A549 (cell line): ENCODE data around the gene LIG3. TPM values are rescaled to one million over a fixed set of nuclear protein-coding genes. Genes with fewer than 3 reads are reported as not detected.

Source experiments
- ATAC-seq, 2 experiments: fragments of 200-7000 bp in 1 of 2; fragments of >200 bp in 1 of 2; cut with Nextera tagmentation in 1 of 2; cut with Tn5 transposase in 1 of 2; 3 replicates each; pipeline versions ENCODE4 v1.8.0 to v1.9.1; 2018 to 2020; ENCODE audit warnings: mild to moderate bottlenecking in 1 of 2, moderate library complexity in 1 of 2
- CTCF ChIA-PET: fragments of 300-600 bp; sonication (Branson Sonifier 250); formaldehyde crosslinking; extraction: SDS; loops from one replicate; lab custom pipeline; 2021; ENCODE audit warnings: antibody characterized with exemption, inconsistent platforms; lab: Yijun Ruan, JAX
- POLR2A ChIA-PET: fragments of 350-600 bp; formaldehyde crosslinking; extraction: SDS; loops from one replicate; lab custom pipeline; 2021; ENCODE audit warnings: antibody characterized with exemption, inconsistent platforms; lab: Yijun Ruan, JAX
- DNase-seq, 2 experiments: peaks; one replicate each; pipeline versions ENCODE4 v3.0.0 to v3.0.0-alpha.2; 2011 to 2016; ENCODE audit warnings: low read depth in 1 of 2, low spot score in 1 of 2
- FAIRE-seq: peaks from 2 replicates; lab custom pipeline; 2011; peaks lifted over from hg19 to GRCh38; lab: Jason Lieb, UNC
- H3K27ac ChIP-seq, 2 experiments: fragments of >200 bp; sonication (Bioruptor Twin); formaldehyde crosslinking; 3 replicates each; pipeline ENCODE4 v1.5.1; 2016 to 2017
- H3K4me1 ChIP-seq: fragments of >200 bp; sonication (Bioruptor Twin); formaldehyde crosslinking; 3 replicates; pipeline ENCODE4 v1.6.1; 2016
- H3K4me2 ChIP-seq: fragments of >200 bp; sonication (Bioruptor Twin); formaldehyde crosslinking; 3 replicates; pipeline ENCODE4 v1.6.1; 2016
- H3K4me3 ChIP-seq: fragments of >200 bp; sonication (Bioruptor Twin); formaldehyde crosslinking; 3 replicates; pipeline ENCODE4 v1.5.1; 2016
- H3K9me3 ChIP-seq: fragments of >200 bp; sonication (Bioruptor Twin); formaldehyde crosslinking; 3 replicates; pipeline ENCODE4 v1.6.1; 2016
- CBX8 ChIP-seq: fragments of 200-600 bp; sonication (generic); IDR thresholded peaks from 2 replicates; pipeline ENCODE4 v1.6.1; 2016
- CHD2 ChIP-seq: fragments of 150-350 bp; IDR thresholded peaks from 2 replicates; pipeline ENCODE4 v1.6.1; 2014; ENCODE audit warnings: low read length; ENCODE audit not compliant: partially characterized antibody
- EHMT2 ChIP-seq: fragments of 200-600 bp; sonication (generic); IDR thresholded peaks from 2 replicates; pipeline ENCODE4 v1.6.1; 2016; ENCODE audit warnings: antibody characterized with exemption, low read depth, mild to moderate bottlenecking, moderate library complexity
- ESRRA ChIP-seq: fragments of 150-350 bp; IDR thresholded peaks from 2 replicates; pipeline ENCODE4 v1.6.1; 2014; ENCODE audit warnings: mild to moderate bottlenecking, low read length, borderline replicate concordance
- FOSL2 ChIP-seq, 2 experiments: fragments of 450-650 bp in 1 of 2; fragments of >200 bp in 1 of 2; sonication (Bioruptor Twin) in 1 of 2; formaldehyde crosslinking; IDR thresholded peaks; 2 replicates each; pipeline versions ENCODE4 v1.5.0 to v1.6.1; 2016 to 2020; ENCODE audit warnings: mild to moderate bottlenecking in 1 of 2, moderate library complexity in 1 of 2
- FOXS1 ChIP-seq: fragments of 250-450 bp; sonication (Bioruptor Pico); IDR thresholded peaks from 2 replicates; pipeline ENCODE4 v1.5.0; 2020; ENCODE audit warnings: mild to moderate bottlenecking, moderate library complexity
- GATA3 ChIP-seq: IDR thresholded peaks from 2 replicates; pipeline ENCODE4 v1.6.1; 2012; ENCODE audit warnings: borderline replicate concordance
- HEYL ChIP-seq: fragments of 250-450 bp; sonication (Bioruptor Pico); IDR thresholded peaks from 2 replicates; pipeline ENCODE4 v1.8.0; 2021; ENCODE audit warnings: mild to moderate bottlenecking, moderate library complexity
- HOXB13 ChIP-seq: fragments of 250-450 bp; sonication (Bioruptor Pico); IDR thresholded peaks from 2 replicates; pipeline ENCODE4 v1.5.0; 2020; ENCODE audit warnings: low read depth, mild to moderate bottlenecking, moderate library complexity
- JUN ChIP-seq, 2 experiments: fragments of >200 bp; sonication (Bioruptor Twin); formaldehyde crosslinking; IDR thresholded peaks; 2 replicates in 1 of 2; 3 replicates in 1 of 2; pipeline ENCODE4 v1.6.1; 2016 to 2017
- KDM1A ChIP-seq: fragments of 200-600 bp; sonication (generic); IDR thresholded peaks from 2 replicates; pipeline ENCODE4 v1.6.1; 2016; ENCODE audit warnings: low read depth, mild to moderate bottlenecking
- MAFK ChIP-seq: fragments of 450-650 bp; IDR thresholded peaks from 2 replicates; pipeline ENCODE4 v1.6.1; 2014; ENCODE audit not compliant: partially characterized antibody
- NR3C1 ChIP-seq: fragments of >200 bp; sonication (Bioruptor Twin); formaldehyde crosslinking; IDR thresholded peaks from 3 replicates; pipeline ENCODE4 v1.6.1; 2017
- PHF8 ChIP-seq: fragments of 200-600 bp; sonication (generic); IDR thresholded peaks from 2 replicates; pipeline ENCODE4 v1.6.1; 2016; ENCODE audit warnings: low read depth, mild to moderate bottlenecking, antibody characterized with exemption, moderate library complexity, borderline replicate concordance
- SMC3 ChIP-seq: fragments of >200 bp; sonication (Bioruptor Twin); formaldehyde crosslinking; IDR thresholded peaks from 3 replicates; pipeline ENCODE4 v1.6.1; 2018; ENCODE audit warnings: inconsistent platforms
- SREBF2 ChIP-seq: fragments of 450-650 bp; IDR thresholded peaks from 2 replicates; pipeline ENCODE4 v1.6.1; 2014; ENCODE audit warnings: mild to moderate bottlenecking, moderate library complexity
- ZSCAN20 ChIP-seq: fragments of 250-450 bp; sonication (Bioruptor Pico); IDR thresholded peaks from 2 replicates; pipeline ENCODE4 v1.8.0; 2022; ENCODE audit warnings: mild to moderate bottlenecking, moderate library complexity
- WGBS: methylation state at CpG from one replicate; pipeline ENCODE4 v1.1.6; 2017; ENCODE audit errors: missing lambda C conversion rate; 5-methylcytosine and 5-hydroxymethylcytosine counted together
- polyA plus RNA-seq, 4 experiments: library from polyadenylated mRNA; depleted of rRNA in 3 of 4; stranded (reverse); fragments of >200 nt; fragmentation: RNase III in 1 of 4; extraction: RNeasy Plus Mini Kit Qiagen cat#74134 plus additional on column Dnase treatment in 1 of 4; gene quantifications; 2 replicates in 3 of 4; 3 replicates in 1 of 4; pipeline ENCODE4 v1.2.3, GENCODE V29; 2011 to 2017
- TF ChIP-seq, protein P1 (sequence below): fragments of 250-450 bp; sonication (Bioruptor Pico); IDR thresholded peaks from 2 replicates; pipeline ENCODE4 v1.5.0; 2021; ENCODE audit warnings: mild to moderate bottlenecking, moderate library complexity, borderline replicate concordance
- TF ChIP-seq, protein P2 (sequence below): IDR thresholded peaks from 2 replicates; pipeline ENCODE4 v1.6.1; 2012
- TF ChIP-seq, protein P3 (sequence below): IDR thresholded peaks from 2 replicates; pipeline ENCODE4 v1.6.1; 2012
- TF ChIP-seq, protein P4 (sequence below): fragments of 200-600 bp; sonication (generic); IDR thresholded peaks from 2 replicates; pipeline ENCODE4 v1.6.1; 2016; ENCODE audit warnings: antibody characterized with exemption, mild to moderate bottlenecking, moderate library complexity
- TF ChIP-seq, protein P5 (sequence below): IDR thresholded peaks from 2 replicates; pipeline ENCODE4 v1.6.1; 2012; ENCODE audit warnings: low read depth, borderline replicate concordance

LIG3 gene
- polyA plus RNA-seq, 2 of the 4 experiments (the other 2 are of a cell fraction): 36.3 to 56.8 TPM

DNA sequence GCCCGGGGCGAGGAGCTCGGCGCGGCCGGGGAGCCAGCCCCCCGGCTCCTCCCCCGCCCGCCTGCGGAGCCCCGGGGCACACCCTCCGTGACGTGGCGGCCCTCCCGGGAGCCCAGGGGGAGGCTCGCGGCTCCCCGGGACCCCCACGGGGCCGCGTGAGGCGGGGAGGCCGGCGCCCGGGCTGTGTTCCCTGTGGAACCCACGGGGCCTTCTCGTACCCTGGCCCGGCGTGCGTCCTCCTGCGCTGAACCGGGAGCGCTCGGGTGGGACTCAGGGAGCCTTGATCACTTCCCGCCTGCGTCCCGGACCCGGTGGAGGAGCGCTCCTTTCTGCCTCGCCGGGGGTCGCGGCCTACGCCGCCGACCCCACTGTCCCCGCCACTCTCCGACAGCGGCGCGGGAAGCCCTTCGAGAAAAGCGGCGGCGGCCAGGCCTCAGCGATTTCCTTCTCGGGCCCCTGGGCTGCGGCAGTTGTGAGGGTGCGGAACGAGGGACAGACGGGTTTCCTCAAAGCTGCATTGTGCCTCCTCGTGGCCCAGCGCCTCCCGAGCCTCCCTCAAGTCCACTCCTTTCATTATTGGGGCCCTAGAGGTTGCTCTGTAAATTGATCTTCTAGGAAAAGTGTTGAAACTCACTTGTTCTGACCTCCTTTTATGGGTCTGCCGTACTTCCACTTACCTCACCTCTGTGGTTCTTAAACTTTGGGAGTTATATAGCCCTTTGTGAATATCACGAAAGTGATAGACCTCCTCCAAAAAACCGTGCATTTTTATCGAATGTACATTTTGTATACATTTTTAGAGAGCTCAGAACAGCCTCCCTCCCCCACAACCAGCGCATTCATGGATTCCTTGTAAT lies 597 bp downstream of the LIG3 start (continued):
- TF ChIP-seq, protein P1, sequence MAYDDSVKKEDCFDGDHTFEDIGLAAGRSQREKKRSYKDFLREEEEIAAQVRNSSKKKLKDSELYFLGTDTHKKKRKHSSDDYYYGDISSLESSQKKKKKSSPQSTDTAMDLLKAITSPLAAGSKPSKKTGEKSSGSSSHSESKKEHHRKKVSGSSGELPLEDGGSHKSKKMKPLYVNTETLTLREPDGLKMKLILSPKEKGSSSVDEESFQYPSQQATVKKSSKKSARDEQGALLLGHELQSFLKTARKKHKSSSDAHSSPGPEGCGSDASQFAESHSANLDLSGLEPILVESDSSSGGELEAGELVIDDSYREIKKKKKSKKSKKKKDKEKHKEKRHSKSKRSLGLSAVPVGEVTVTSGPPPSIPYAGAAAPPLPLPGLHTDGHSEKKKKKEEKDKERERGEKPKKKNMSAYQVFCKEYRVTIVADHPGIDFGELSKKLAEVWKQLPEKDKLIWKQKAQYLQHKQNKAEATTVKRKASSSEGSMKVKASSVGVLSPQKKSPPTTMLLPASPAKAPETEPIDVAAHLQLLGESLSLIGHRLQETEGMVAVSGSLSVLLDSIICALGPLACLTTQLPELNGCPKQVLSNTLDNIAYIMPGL: peak; percentile 93; the same call in 1 of the 2 replicates
- TF ChIP-seq CHD2: no peak
- TF ChIP-seq, protein P2, sequence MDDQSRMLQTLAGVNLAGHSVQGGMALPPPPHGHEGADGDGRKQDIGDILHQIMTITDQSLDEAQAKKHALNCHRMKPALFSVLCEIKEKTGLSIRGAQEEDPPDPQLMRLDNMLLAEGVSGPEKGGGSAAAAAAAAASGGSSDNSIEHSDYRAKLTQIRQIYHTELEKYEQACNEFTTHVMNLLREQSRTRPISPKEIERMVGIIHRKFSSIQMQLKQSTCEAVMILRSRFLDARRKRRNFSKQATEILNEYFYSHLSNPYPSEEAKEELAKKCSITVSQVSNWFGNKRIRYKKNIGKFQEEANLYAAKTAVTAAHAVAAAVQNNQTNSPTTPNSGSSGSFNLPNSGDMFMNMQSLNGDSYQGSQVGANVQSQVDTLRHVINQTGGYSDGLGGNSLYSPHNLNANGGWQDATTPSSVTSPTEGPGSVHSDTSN: no peak; the same call in 1 of the 2 replicates
- TF ChIP-seq KDM1A: no peak
- TF ChIP-seq ZSCAN20: 0 out of 2 replicates have a peak, but pooled peaks have one; percentile 64
- TF ChIP-seq ESRRA: no peak
- TF ChIP-seq JUN (IDR thresholded peaks at IDR 0.05): peak; percentile 50 to 88
- TF ChIP-seq SMC3: peak; percentile 57
- no peak for TF ChIP-seq CBX8
- no peak for TF ChIP-seq FOSL2 (IDR thresholded peaks at IDR 0.05)
- no peak for TF ChIP-seq FOSL2 (CRISPR knock-in tag; IDR thresholded peaks at IDR 0.05)

DNA sequence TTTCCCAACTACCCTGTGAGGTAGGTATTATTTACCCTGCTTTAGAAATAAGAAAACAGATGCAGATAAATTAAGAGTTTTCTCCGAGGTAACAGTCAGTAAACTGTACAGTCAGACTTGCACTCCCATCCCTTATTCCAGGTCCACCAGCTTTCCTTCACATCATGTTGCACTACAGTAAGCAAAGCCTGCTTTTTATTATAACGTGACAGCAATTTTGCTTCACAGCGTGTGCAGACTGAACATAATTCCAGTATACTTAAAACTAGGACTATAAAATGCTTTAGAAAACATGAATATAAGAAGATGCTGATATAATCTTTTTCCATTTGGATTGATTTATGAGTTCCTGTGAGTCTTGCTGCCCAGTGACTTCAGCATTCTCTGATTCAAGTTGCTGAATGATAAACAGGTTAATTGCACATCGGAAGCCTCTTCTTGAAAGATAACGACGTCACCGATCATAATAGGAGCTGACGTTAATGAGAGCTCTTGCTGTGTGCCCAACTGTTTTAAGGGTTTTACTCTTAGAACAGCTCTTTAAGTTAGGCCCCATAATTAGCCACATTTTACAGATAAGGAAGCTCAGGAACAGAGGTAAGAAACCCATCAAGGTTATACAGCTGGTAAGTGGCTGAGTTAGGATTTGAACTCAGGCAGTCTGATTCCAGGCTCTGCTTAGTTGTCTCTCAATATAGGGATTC lies 1.4 kb downstream of the LIG3 start:
- CTCF ChIA-PET: interaction anchor here (1.1 to 7.5 kb wide), 19 partner anchors 10 to 541 kb away, joined by 3 to 43 read pairs (median 4); partner anchors contain the start of genes RAD51D and RFFL

More for the DNA sequence above, 1.4 kb downstream of the LIG3 start:
- TF ChIP-seq CBX8: no peak
- TF ChIP-seq HOXB13: no peak
- no peak for TF ChIP-seq EHMT2
- TF ChIP-seq NR3C1: no peak
- TF ChIP-seq, protein P3, sequence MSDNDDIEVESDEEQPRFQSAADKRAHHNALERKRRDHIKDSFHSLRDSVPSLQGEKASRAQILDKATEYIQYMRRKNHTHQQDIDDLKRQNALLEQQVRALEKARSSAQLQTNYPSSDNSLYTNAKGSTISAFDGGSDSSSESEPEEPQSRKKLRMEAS: no peak
- TF ChIP-seq MAFK: no peak
- TF ChIP-seq PHF8: no peak
- TF ChIP-seq FOXS1: no peak
- no peak for TF ChIP-seq KDM1A
- TF ChIP-seq CHD2: no peak
- TF ChIP-seq, protein P4, sequence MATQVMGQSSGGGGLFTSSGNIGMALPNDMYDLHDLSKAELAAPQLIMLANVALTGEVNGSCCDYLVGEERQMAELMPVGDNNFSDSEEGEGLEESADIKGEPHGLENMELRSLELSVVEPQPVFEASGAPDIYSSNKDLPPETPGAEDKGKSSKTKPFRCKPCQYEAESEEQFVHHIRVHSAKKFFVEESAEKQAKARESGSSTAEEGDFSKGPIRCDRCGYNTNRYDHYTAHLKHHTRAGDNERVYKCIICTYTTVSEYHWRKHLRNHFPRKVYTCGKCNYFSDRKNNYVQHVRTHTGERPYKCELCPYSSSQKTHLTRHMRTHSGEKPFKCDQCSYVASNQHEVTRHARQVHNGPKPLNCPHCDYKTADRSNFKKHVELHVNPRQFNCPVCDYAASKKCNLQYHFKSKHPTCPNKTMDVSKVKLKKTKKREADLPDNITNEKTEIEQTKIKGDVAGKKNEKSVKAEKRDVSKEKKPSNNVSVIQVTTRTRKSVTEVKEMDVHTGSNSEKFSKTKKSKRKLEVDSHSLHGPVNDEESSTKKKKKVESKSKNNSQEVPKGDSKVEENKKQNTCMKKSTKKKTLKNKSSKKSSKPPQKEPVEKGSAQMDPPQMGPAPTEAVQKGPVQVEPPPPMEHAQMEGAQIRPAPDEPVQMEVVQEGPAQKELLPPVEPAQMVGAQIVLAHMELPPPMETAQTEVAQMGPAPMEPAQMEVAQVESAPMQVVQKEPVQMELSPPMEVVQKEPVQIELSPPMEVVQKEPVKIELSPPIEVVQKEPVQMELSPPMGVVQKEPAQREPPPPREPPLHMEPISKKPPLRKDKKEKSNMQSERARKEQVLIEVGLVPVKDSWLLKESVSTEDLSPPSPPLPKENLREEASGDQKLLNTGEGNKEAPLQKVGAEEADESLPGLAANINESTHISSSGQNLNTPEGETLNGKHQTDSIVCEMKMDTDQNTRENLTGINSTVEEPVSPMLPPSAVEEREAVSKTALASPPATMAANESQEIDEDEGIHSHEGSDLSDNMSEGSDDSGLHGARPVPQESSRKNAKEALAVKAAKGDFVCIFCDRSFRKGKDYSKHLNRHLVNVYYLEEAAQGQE: no peak
- TF ChIP-seq, protein P5, sequence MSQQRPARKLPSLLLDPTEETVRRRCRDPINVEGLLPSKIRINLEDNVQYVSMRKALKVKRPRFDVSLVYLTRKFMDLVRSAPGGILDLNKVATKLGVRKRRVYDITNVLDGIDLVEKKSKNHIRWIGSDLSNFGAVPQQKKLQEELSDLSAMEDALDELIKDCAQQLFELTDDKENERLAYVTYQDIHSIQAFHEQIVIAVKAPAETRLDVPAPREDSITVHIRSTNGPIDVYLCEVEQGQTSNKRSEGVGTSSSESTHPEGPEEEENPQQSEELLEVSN: no peak
- TF ChIP-seq GATA3: no peak
- no peak for TF ChIP-seq HEYL (CRISPR knock-in tag)
- no peak for TF ChIP-seq SREBF2
- Histone ChIP-seq H3K4me3 (peak overlapping the region; percentile 78), H3K4me1 (peaks cover 14% of the 10 kb centered on the region), H3K4me2 (peak overlapping the region; percentile 80), H3K27ac (peak overlapping the region; percentile 94 to 97), H3K9me3 (no peaks in the 10 kb centered on the region)
- POLR2A ChIA-PET: interaction anchor here (0.7 to 3.3 kb wide), 12 partner anchors 8 to 562 kb away, joined by 3 to 20 read pairs (median 5); partner anchors contain the start of genes CCT6B, RFFL, UNC45B and ZNF830
- no peak for DNase-seq
- ATAC-seq: no peak
- 66% methylated on average over 8 of the region's 8 CpGs for WGBS
- no peak for FAIRE-seq
